ENCODE measurements around the gene SGCA.

Gene SGCA

DNA sequence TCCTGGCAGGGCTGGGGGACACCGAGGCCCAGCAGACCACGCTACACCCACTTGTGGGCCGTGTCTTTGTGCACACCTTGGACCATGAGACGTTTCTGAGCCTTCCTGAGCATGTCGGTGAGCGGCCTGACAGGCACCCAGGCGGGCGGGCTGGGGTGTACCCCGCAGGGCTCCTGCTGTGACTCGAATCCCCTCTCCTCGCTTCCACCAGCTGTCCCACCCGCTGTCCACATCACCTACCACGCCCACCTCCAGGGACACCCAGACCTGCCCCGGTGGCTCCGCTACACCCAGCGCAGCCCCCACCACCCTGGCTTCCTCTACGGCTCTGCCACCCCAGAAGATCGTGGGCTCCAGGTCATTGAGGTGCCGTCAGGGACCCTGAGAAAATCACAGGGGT, 1.6 kb downstream of the SGCA start:
- DNase-seq (ENCODE audit: low read depth), result no peak

DNA sequence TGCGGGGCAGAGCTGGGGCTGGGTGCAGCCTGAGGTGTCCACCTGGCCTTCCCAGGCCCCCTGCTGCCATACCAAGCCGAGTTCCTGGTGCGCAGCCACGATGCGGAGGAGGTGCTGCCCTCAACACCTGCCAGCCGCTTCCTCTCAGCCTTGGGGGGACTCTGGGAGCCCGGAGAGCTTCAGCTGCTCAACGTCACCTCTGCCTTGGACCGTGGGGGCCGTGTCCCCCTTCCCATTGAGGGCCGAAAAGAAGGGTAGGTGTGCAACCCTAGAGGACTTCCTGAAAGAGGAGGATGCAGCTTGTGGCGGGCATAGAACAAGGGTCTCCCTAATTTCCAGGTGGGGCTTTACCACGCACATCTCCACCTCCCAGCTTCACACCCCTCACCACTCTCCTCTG, 2.5 kb downstream of the SGCA start:
- no peak for DNase-seq (ENCODE audit: low read depth)

DNA sequence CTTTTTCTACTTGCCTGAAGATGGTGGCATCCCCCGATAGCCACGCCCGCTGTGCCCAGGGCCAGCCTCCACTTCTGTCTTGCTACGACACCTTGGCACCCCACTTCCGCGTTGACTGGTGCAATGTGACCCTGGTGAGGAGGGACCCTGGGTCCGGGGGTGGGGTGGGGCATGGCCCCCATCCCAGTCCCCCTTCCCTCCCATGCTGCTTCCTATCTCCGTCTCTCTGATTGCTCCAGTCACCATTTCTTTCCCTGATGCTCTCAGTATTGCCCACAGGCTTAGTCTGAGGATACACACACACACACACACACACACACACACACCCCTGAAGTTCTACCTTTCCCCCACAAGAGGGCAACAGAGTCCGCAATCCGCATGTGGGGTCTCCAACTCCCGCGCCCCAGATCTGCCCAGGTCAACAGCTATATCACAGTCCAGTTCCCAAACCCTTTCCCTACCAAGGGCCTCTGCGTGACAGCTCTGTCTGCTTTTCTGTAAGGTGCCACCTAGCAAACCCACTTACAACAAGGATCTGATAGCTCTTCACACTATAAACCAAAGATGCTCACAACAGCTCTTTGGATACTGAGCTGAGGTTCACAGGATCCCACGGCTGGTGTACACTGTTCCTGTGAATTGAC, 3.4 kb downstream of the SGCA start:
- no peak for DNase-seq (ENCODE audit: low read depth)

DNA sequence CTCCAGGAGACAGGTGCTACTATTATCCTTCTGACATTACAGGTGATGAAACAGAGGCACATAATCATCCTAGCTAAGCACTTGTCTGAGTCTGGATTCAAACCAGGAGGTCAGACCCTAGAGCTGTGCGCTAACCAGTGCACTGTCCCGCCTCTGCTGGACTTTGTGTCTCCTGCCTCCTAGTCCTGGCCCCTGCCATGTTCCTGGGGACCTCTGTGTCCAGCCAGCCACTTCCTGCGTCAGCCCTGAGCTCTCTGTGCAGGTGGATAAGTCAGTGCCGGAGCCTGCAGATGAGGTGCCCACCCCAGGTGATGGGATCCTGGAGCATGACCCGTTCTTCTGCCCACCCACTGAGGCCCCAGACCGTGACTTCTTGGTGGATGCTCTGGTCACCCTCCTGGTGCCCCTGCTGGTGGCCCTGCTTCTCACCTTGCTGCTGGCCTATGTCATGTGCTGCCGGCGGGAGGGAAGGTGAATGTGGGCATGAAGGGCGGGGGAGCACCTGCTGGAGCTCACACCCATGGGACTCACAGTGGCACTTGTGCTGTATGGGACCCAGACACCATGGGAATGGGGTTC, 4.2 kb downstream of the SGCA start:
- no peak for DNase-seq (ENCODE audit: low read depth)

DNA sequence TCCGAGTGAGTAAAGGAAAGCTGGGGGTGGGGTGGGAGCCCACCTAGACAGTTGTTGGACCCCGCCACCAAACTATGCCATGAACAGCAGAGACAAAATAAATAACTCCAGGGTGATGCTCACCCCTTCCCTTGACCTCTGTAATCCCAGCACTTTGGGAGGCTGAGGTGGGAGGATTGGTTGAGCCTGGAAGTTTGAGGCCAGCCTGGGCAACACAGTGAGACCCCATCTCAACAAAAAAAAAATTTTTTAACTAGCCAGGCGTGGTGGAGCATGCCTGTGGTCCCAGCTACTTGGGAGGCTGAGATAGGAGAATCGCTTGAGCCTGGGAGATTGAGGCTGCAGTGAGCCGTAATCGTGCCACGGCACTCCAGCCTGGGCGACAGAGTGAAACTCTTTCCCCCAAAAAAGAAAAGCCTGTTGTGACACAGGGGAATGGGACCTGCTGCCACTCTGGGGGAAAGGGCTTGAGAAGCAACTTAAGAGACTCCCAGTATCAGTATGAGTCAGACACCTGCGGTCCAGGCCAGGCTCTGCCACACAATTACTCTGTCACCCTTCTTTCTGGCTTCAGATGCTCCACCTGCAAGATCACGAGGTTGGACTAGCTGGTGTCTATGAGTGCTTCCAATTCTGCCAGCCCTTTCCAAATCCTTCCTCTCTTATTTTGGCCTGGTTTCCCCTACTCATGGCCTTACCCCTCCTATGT, 5.0 kb downstream of the SGCA start:
- no peak for DNase-seq (ENCODE audit: low read depth)

DNA sequence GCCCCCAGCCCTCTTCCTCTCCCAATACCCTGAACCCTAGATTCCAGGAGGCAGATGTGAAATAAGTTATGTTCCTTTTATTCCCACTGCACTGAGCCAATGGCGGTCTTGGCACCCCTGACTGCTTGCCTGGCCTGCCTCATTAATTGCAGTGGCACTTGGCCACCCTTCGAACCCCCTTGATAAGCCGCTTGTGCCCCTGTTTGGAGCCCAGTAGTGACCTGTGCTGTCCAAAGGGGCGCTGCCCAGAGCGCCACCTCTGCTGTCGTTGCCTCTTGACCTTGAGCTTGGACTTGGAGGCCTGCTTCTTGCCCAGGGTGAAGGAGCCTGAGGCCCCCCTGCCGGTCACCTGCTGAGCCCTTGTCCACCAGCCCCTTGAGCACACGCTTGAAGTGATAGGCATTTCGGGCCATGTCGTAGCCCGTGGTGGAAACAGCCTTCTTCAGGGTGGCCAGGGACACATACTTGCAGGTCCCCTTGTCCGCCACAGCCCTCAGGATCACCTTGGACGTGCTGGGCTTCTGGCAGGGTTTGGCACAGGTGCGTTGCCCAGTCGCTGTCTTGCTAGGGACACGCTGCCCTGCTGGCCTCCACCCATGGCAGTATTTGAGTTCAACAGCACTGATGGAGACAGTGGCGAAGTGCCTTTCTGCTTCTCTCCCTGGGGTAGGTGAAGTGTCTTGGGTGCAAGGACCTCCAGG, 5.7 kb downstream of the SGCA start:
- no peak for DNase-seq (ENCODE audit: low read depth)

DNA sequence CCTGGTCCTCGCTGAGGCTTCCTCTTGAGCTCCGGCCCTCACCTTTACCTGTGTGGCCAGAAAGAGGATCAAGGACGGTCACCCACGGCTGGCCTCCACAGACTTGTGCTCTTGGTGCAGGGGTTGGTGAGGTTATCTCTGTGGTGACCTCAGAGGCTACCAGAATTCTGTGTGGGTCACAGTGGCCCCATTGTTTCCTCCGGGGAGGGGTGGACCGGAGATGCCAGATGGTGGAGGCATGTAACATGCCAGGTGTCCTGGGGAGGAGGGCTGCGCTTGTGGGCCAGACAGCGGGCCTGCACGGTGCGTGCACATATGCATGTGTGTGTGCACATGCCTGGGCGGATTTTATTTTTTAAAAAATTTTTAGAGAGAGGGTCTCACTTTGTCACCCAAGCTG, 6.3 kb downstream of the SGCA start:
- DNase-seq (ENCODE audit: low read depth), result no peak

DNA sequence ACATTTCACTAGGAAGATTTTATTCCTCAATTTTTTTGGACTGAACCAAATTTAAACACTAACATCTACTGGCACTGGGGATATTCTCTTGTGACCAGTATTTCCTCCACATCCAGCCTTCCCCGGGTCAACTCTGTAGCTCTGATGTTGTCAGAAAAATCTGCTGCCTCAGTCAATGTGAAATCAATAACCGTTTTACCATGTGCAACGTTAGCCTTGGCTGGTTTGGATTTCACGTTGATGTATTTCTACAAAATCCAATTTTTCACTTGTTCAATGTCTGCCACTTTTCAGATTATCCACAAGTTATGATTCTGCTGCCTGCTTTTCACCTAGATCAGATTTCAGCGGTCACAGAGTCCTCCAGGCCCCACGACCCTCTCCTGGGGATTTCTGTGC, 7.1 kb downstream of the SGCA start:
- no peak for DNase-seq (ENCODE audit: low read depth)

DNA sequence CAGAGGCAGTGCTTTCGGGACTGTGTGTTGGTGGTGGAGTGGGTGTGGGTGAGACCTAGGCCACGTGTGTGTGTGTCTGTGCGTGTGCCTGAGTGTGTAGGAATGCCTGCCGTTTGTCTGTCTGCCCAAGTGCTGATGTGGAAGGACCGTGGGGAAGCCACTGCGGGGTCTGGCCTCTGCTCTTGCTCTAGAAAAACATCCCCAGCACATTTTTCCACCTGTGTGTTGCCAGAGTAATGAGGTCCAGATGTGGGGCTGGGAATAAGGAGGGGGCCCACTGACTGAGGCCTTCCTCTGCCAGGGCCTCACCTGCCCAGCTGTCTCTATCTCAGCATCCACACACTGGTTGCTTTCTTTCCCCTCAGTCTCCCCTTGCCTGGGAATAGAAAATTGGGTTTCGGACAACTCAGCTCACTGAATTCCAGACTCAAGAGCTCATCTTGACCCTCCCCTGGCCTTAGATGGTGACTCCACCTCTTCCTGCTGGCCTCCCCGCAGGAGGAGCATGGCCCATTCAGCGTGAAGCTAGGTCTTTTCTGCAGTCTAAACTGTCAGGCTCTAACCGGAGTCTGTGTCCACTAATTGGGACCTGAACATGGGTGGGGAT, 7.6 kb downstream of the SGCA start:
- DNase-seq (ENCODE audit: low read depth), result no peak

DNA sequence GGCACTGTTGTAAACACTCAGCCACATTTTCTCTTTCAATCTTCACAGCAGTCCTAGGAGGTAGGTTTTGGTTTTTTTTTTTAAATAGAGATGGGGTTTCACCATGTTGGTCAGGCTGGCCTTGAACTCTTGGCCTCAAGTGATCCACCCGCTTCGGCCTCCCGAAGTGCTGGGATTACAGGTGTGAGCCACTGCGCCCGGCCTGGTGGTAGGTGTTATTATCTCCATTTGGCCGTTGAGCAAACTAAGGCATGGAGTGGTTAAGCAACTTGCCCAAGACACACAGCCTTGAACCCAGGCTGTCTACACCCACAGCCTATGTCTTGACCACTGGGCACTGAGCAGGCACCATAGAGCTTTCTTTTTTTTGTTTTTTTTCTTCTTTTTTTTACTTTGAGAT, 8.6 kb downstream of the SGCA start:
- no peak for DNase-seq (ENCODE audit: low read depth)

DNA sequence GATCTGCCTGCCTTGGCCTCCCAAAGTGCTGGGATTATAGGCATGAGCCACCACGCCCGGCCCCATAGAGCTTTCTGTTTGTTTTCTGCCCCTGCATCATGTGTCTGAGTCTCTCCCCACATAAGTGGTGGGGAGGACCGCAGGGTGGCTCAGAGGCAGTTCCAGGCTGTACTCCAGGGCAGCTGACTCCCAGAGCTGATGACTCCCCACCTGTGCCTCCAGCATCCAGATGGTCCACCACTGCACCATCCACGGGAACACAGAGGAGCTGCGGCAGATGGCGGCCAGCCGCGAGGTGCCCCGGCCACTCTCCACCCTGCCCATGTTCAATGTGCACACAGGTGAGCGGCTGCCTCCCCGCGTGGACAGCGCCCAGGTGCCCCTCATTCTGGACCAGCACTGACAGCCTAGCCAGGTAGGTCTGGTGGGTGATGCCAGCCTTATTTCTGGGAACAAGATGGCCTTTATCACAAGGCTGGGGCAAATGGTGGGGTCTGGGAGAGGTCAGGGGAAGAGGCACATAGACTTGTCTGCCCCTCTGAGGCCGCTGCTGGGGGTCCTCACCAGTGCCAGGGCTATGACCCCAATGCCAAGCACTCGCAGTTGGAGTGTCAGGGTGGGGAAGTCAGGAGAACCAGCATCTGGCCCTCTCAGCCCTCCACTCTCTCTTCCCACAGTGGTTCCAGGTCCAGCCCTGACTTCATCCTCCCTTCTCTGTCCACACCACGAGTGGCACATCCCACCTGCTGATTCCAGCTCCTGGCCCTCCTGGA, 9.4 kb downstream of the SGCA start:
- DNase-seq (ENCODE audit: low read depth), result no peak

DNA sequence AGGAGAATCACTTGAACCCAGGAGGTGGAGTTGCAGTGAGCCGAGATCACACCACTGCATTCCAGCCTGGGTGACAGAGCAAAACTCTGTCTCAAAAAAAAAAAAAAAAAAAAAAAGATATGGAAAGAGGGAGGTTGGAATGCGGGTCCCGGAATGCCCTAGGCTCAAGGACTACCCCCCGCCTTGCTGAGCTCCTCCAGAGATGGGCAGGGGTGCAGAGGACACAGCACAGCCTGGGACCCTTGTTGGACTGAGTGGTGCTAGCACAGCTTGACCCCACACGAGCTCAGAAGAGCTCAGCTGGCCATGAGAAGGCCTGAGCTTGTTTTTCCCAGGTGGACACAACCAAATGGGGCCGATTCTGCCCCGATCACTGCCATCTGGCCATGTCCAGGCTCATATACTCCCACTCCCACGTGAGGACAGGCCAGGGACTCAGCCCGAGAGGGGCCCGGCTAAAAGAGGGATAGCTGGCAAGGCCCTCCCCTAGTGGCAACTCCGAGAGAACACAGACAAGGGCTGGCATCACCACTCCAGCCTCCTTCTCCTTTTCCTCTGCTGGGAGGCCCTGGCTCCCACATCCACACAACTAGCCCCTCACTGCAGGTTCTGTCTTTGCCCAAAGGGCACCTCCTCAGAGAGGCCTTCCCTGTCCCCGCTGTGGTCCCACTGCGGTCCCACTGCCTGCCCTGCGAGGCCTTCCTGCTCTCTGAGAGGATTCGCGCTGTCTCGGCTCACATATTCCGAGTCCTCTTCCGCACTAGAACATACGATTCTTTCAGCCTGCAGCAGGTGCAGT, 11.0 kb downstream of the SGCA start:
- no peak for DNase-seq (ENCODE audit: low read depth)

DNA sequence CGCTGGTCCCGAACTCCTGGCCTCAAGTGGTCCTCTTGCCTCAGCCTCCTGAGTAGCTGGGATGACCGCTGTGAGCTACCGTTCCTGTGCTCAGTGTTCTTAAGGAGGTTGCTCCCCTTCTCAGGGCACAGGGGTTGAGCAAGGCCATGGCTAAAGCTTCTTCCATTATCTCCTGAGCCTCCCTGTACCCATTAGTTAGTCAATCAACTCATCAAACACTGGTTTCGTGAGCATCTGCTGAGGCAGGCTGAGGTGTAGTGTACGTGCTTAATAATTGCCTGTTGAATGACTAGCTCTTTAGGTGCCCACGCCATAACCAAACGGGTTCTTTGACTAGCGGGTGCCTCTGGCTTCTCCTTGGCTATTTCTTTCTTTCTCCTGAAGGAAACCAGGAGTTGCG, 11.7 kb downstream of the SGCA start:
- no peak for DNase-seq (ENCODE audit: low read depth)

DNA sequence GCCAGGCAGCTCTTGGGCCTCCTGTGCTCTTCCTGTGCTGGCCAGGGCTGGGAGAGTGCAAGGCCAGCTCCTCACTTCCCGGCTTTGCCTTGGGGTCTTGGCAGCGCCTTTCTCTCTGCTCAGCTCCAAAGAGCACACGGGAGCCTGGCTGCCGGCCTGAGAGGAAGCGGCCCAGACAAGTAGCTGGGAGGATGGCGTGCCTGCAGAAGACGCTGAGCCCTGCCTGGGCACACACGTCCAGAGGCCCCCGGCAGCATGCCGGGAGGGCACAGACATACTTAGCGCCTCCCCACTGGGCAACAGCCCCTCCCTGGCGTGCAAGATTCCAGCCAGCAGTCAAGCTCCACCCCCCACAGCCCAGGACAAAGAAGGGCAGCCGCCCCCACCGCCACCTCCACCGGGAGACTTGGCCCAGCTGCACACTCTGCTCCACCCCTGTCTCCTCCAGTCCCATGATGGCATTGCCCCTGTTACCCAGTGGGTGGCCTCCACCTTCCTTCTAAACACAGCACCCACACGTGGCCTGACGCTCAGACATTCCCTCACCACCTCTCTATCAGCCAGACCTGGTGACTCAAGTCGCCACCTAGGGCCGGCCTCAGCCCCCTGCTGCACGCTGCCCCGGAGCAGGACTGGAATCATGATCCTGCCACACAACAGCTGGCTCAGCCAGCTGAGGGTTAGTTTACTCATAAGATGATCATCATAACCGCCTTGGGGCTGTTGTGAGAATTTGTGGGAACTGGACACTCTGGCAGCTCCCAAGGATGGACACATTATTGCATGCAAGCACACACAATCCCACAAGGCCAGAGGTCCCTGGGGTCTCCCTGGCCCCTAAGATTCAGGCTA, 12.4 kb downstream of the SGCA start:
- peak; percentile 27 for DNase-seq (ENCODE audit: low read depth)

DNA sequence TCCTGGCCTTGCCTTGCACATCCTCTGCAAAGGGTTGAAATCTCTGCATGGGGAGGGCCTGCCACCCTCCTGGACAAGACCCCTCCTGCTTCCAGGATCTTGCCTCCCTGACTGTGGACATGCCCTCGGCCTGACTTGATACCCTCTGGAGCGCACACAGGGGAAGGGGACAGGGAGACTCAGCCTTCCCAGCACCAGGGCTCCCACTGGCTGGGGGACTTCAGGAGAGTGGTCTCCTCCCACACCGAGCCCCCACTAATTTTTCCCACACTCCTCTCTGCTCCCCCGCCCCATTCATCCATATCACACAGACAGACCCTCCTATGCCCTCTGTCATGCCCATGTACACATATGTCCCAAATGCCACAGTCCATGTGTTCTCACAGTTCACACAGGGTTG, 14.3 kb downstream of the SGCA start:
- no peak for DNase-seq (ENCODE audit: low read depth)

DNA sequence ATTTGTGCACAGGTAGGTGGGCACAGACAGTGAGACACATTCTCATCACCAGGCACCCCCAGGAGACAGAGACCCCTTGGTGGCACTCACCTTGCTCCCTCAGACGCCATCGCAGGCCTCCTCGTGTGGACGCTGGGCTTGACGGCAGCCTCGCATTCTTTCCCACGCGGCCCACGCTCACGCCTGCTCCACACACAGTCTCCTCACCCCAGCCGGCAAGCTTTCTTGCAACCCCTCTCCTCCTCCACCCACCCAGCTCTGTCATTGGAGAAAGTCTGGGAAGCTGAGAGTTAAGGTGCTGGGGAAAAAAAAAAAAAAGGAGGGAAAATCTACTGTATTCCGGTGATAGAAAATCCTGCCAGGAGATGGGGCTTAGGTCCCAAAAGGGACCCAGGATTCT, 14.8 kb downstream of the SGCA start:
- DNase-seq (ENCODE audit: low read depth), result no peak

DNA sequence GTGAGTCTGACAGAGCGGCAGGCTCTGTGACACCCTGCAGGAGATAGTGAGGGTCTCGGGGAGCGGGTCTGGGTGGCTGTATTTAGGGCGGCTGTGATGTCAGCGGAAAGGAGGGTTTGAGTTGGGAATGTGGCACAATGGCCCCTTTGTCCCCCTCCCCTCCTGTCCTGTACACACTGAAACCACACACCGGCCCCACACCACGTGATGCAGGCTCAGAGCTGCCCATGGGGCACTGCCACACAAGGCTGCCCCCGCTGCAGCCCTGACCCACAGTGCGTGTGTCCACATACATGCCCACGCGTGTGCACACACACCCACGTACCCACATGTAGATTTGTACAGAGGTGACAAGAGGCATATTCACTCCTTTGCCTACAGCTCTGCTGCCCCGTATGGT, 15.3 kb downstream of the SGCA start:
- DNase-seq (ENCODE audit: low read depth), result no peak

DNA sequence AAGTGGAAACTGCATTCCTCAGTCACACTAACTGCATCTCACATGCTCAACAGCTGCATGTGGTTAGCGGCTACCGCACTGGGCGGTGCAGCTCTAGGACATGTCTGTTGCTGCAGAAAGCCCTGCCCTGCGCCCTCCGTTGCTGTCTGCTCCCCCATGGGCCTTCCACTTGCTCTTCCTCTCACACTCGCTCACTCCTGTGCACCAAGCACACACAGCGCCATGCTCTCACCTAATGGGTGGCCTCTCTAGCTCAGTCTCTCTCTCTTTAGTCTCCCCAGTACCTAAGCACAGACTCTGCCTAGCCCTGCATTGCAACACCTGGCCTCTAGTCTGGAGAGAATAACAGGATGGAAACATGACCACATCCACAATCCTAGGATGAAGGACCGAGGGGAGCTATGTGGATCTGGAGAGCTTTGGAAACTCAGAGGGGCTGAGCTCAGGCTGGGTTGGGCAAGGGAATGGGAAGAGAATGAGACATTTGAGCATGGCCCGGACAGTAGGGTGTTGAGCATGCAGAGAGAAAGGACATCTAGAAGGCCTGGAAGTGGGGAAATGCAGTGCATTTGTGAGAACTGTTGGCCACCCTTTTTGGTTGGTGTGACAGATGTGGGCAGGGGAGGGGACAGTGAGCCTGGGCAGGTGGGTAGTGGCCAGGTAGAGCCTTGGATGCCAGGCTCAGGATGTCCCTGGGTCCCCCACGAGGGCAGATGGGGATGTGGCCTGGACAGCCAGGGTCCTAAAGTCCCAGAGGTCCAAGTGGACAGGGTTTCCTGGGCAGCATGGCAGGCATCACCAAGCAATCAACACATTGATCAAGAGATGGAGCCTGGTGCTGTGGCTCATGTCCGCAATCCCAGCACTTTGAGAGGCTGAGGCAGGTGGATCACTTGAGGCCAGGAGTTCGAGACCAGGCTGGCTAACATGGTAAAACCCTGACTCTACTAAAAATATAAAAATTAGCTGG, 16.1 kb downstream of the SGCA start:
- no peak for DNase-seq (ENCODE audit: low read depth)

Measured in activated T-helper 9 cell treated with anti-CD3 and anti-CD28 coated beads, Interleukin-2, amount 50 U/mL, for 16 hours (primary cell).